ENCODE results near the gene ANKS1B. TPM values are rescaled to one million over a fixed set of nuclear protein-coding genes. Genes with fewer than 3 reads are reported as not detected.

Gene ANKS1B
- total RNA-seq, 2 donors from 2014 or later: 45.5 to 65.9 TPM

- no peak for TF ChIP-seq CTCF (IDR thresholded peaks at IDR 0.05)
- ATAC-seq (ENCODE audit: insufficient number of reproducible peaks, low FRiP score, low read depth): no peak
- Histone ChIP-seq H3K27ac (no peak overlapping the region), H3K9me3 (no peaks in the 10 kb centered on the region), H3K4me1 (ENCODE audit: control insufficient read depth in 1 of 2, low read depth in 2 of 2) (no peaks in the 10 kb centered on the region), H3K4me3 (no peak overlapping the region), H3K27me3 (replicated peaks; ENCODE audit: insufficient read depth) (no peaks in the 10 kb centered on the region), H3K36me3 (no peaks in the 10 kb centered on the region)
- no peak for DNase-seq (ENCODE audit: low spot score)
Observed at GRCh38 chr12:99135376-99135775, 849.4 kb downstream of the ANKS1B start.

GRCh38 chr12:99133401-99133800 is 851.3 kb downstream of the ANKS1B start:
- Histone ChIP-seq H3K4me3 (no peak overlapping the region), H3K4me1 (ENCODE audit: control insufficient read depth in 1 of 2, low read depth in 2 of 2) (no peaks in the 10 kb centered on the region), H3K36me3 (no peaks in the 10 kb centered on the region), H3K27ac (no peak overlapping the region), H3K9me3 (no peaks in the 10 kb centered on the region), H3K27me3 (replicated peaks; ENCODE audit: insufficient read depth) (no peaks in the 10 kb centered on the region)
- no peak for TF ChIP-seq CTCF (IDR thresholded peaks at IDR 0.05)
- no peak for ATAC-seq (ENCODE audit: insufficient number of reproducible peaks, low FRiP score, low read depth)
- DNase-seq (ENCODE audit: low spot score): no peak

- Histone ChIP-seq H3K27me3 (replicated peaks; ENCODE audit: insufficient read depth) (no peaks in the 10 kb centered on the region), H3K4me3 (no peak overlapping the region), H3K27ac (no peak overlapping the region), H3K36me3 (no peaks in the 10 kb centered on the region), H3K9me3 (no peaks in the 10 kb centered on the region), H3K4me1 (ENCODE audit: control insufficient read depth in 1 of 2, low read depth in 2 of 2) (no peaks in the 10 kb centered on the region)
- ATAC-seq (ENCODE audit: insufficient number of reproducible peaks, low FRiP score, low read depth) (no peak), DNase-seq (ENCODE audit: low spot score) (no peak)
- no peak for TF ChIP-seq CTCF (IDR thresholded peaks at IDR 0.05)
Observed at GRCh38 chr12:99131751-99132199, 853.0 kb downstream of the ANKS1B start.

GRCh38 chr12:99130808-99131553 is 853.8 kb downstream of the ANKS1B start:
- no peak for DNase-seq (ENCODE audit: low spot score)
- peak overlapping the region; percentile 56 for H3K4me3 ChIP-seq
- H3K9me3 ChIP-seq: no peaks in the 10 kb centered on the region
- no peaks in the 10 kb centered on the region for H3K27me3 ChIP-seq (replicated peaks; ENCODE audit: insufficient read depth)
- H3K36me3 ChIP-seq: no peaks in the 10 kb centered on the region
- no peaks in the 10 kb centered on the region for H3K4me1 ChIP-seq (ENCODE audit: control insufficient read depth in 1 of 2, low read depth in 2 of 2)
- no peak for TF ChIP-seq CTCF (IDR thresholded peaks at IDR 0.05)
- no peak for ATAC-seq (ENCODE audit: insufficient number of reproducible peaks, low FRiP score, low read depth)
- no peak overlapping the region for H3K27ac ChIP-seq

- no peak for DNase-seq (ENCODE audit: low spot score)
- no peak for TF ChIP-seq CTCF (IDR thresholded peaks at IDR 0.05)
- ATAC-seq (ENCODE audit: insufficient number of reproducible peaks, low FRiP score, low read depth): no peak
- Histone ChIP-seq H3K4me1 (ENCODE audit: control insufficient read depth in 1 of 2, low read depth in 2 of 2) (no peaks in the 10 kb centered on the region), H3K27me3 (replicated peaks; ENCODE audit: insufficient read depth) (no peaks in the 10 kb centered on the region), H3K27ac (no peak overlapping the region), H3K4me3 (no peak overlapping the region), H3K9me3 (no peaks in the 10 kb centered on the region), H3K36me3 (no peaks in the 10 kb centered on the region)
Observed at GRCh38 chr12:99128246-99128802, 856.4 kb downstream of the ANKS1B start.
